Measurements from ENCODE around the gene NRIP3.

- no peak for TF ChIP-seq CTCF (IDR thresholded peaks at IDR 0.05; ENCODE audit: low read depth, low read length)
- TF ChIP-seq MAX (IDR thresholded peaks at IDR 0.05; ENCODE audit: low read depth, low read length), result no peak
- TF ChIP-seq POLR2A (IDR thresholded peaks at IDR 0.05; ENCODE audit: extremely low read depth, insufficient read length), result no peak
- no peak for TF ChIP-seq MYC (IDR thresholded peaks at IDR 0.05; ENCODE audit: low read depth, low read length)
These were observed 18.3 kb downstream of the NRIP3 start for GRCh38 chr11:8985462-8985861.

All from NB4 (cell line).